Fibroblast of lung (primary cell): ENCODE results near the gene PRKAR1B. TPM values are rescaled to one million over a fixed set of nuclear protein-coding genes. Genes with fewer than 3 reads are reported as not detected.

ENCODE experiments used
- DNase-seq, 2 donors: peaks; one replicate each; pipeline versions ENCODE4 v3.0.0 to v3.0.0-alpha.2; 2010; ENCODE audit warnings: low read depth in 2 of 2
- H2AFZ ChIP-seq: 2 replicates; pipeline ENCODE4 v1.5.1; 2012; ENCODE audit warnings: low read length, control low read depth, inconsistent platforms
- H3K27ac ChIP-seq: 2 replicates; pipeline ENCODE4 v1.5.1; 2011; ENCODE audit warnings: low read length, control low read depth; ENCODE audit not compliant: insufficient read depth
- H3K27me3 ChIP-seq: 2 replicates; pipeline ENCODE4 v1.5.1; 2011; ENCODE audit warnings: mild to moderate bottlenecking, low read length; ENCODE audit not compliant: control insufficient read depth, insufficient read depth
- H3K36me3 ChIP-seq: 2 replicates; pipeline ENCODE4 v1.5.1; 2011; ENCODE audit warnings: low read length; ENCODE audit not compliant: control insufficient read depth, insufficient read depth
- H3K4me1 ChIP-seq: 2 replicates; pipeline ENCODE4 v1.5.1; 2011; ENCODE audit warnings: low read length; ENCODE audit not compliant: control insufficient read depth, insufficient read depth; ENCODE audit errors: extremely low read depth
- H3K4me2 ChIP-seq: 2 replicates; pipeline ENCODE4 v1.5.1; 2011; ENCODE audit warnings: low read length, control low read depth; ENCODE audit not compliant: insufficient read depth; ENCODE audit errors: extremely low read depth
- H3K4me3 ChIP-seq, 4 experiments: fragments of 200-600 bp in 1 of 4; sonication (generic) in 1 of 4; replicated peaks in 1 of 4; 2 replicates each; pipeline ENCODE4 v1.5.1; 2011 to 2016; ENCODE audit warnings: low read length in 4 of 4, low read depth in 3 of 4, mild to moderate bottlenecking in 3 of 4, control low read depth in 2 of 4, inconsistent platforms in 1 of 4, mixed read lengths in 1 of 4; ENCODE audit not compliant: insufficient read depth in 1 of 4; ENCODE audit errors: control extremely low read depth in 1 of 4
- H3K79me2 ChIP-seq: 2 replicates; pipeline ENCODE4 v1.5.1; 2012; ENCODE audit warnings: mild to moderate bottlenecking, low read length, inconsistent platforms; ENCODE audit not compliant: control insufficient read depth, insufficient read depth
- H3K9ac ChIP-seq: 2 replicates; pipeline ENCODE4 v1.5.1; 2011; ENCODE audit warnings: mild to moderate bottlenecking, low read length, control low read depth; ENCODE audit not compliant: insufficient read depth
- H3K9me3 ChIP-seq: 2 replicates; pipeline ENCODE4 v1.5.1; 2012; ENCODE audit warnings: low read depth, low read length; ENCODE audit not compliant: control insufficient read depth, insufficient read depth
- H4K20me1 ChIP-seq: 2 replicates; pipeline ENCODE4 v1.5.1; 2011; ENCODE audit warnings: low read length; ENCODE audit not compliant: control insufficient read depth, insufficient read depth; ENCODE audit errors: extremely low read depth
- EZH2 ChIP-seq: IDR thresholded peaks from 2 replicates; pipeline ENCODE4 v1.5.1; 2012; ENCODE audit warnings: low read length, control low read depth, mild to moderate bottlenecking; ENCODE audit errors: missing control alignments
- polyA plus RNA-seq, 2 donors: library from polyadenylated mRNA; depleted of rRNA in 1 of 2; stranded (reverse) in 1 of 2; unstranded in 1 of 2; fragments of >200 nt; gene quantifications; 2 replicates each; pipeline ENCODE4 v1.2.1, GENCODE V29; 2011 to 2012; ENCODE audit warnings: missing spikeins in 1 of 2
- total RNA-seq: library from RNA; depleted of rRNA; stranded (reverse); fragments of >200 nt; gene quantifications from 2 replicates; pipeline ENCODE4 v1.2.1, GENCODE V29; 2014
- TF ChIP-seq, protein P1 (sequence below), 2 donors: IDR thresholded peaks in 1 of 2; conservative IDR thresholded peaks in 1 of 2; 1 replicate in 1 of 2; 2 replicates in 1 of 2; pipeline ENCODE4 v1.5.1; 2011 to 2012; ENCODE audit warnings: low read length in 2 of 2, control low read depth in 1 of 2, inconsistent platforms in 1 of 2, low read depth in 1 of 2, mild to moderate bottlenecking in 1 of 2

PRKAR1B gene
- total and polyA plus RNA-seq, 2 donors (not counting 1 experiment from before 2014, with no cell fraction given) = 12.7 to 14.5 TPM

DNA sequence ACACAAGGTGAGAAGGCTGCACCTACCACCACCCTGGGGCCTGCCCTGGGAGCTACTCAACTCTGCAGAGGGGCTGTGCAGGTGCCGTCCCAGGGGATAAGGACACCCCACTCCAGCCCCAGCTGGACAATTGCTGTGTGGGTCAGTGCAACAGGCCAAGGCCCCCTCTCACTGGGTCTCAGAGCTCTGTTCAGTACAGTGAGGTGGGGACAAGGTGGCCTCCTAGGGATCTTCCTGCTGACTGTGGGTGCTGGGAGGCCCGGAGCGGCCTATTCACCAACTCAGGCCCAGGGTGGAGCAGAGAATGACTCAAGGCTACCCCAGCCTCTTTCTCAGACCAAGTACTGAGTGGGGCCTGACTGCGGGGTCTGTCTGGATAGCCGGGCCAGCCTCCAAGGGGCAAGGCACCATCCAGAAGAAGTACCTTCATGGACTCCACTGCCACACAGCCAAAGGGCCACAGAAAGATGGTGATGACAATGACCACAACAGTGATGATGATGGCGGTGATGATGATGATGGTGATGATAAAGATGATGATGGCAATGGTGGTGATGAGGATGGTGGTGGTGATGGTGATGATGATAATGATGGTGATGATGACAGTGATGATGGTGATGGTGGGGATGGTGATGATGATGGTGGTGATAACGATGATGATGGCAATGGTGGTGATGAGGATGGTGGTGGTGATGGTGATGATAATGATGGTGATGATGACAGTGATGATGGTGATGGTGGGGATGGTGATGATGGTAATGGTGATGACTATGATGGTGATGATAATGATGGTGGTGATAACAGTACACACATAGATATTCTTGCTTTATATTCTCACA lies 60.4 kb downstream of the PRKAR1B start:
- no peaks in the 10 kb centered on the region for H3K9me3 ChIP-seq
- no peak overlapping the region for H3K9ac ChIP-seq
- no peaks in the 10 kb centered on the region for H3K79me2 ChIP-seq
- H2AFZ ChIP-seq = no peak overlapping the region
- H4K20me1 ChIP-seq = no peaks in the 10 kb centered on the region
- no peak overlapping the region for H3K4me2 ChIP-seq
- no peak overlapping the region for H3K4me3 ChIP-seq
- no peak for TF ChIP-seq EZH2
- TF ChIP-seq, protein P1, sequence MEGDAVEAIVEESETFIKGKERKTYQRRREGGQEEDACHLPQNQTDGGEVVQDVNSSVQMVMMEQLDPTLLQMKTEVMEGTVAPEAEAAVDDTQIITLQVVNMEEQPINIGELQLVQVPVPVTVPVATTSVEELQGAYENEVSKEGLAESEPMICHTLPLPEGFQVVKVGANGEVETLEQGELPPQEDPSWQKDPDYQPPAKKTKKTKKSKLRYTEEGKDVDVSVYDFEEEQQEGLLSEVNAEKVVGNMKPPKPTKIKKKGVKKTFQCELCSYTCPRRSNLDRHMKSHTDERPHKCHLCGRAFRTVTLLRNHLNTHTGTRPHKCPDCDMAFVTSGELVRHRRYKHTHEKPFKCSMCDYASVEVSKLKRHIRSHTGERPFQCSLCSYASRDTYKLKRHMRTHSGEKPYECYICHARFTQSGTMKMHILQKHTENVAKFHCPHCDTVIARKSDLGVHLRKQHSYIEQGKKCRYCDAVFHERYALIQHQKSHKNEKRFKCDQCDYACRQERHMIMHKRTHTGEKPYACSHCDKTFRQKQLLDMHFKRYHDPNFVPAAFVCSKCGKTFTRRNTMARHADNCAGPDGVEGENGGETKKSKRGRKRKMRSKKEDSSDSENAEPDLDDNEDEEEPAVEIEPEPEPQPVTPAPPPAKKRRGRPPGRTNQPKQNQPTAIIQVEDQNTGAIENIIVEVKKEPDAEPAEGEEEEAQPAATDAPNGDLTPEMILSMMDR (conservative IDR thresholded peaks at IDR 0.05 in 1 of 2, IDR thresholded peaks at IDR 0.05 in 1 of 2; ENCODE audit: low read depth in 1 of 2, low read length in 2 of 2) = no peak
- no peaks in the 10 kb centered on the region for H3K27me3 ChIP-seq
- H3K4me1 ChIP-seq = peaks cover 9% of the 10 kb centered on the region
- DNase-seq = no peak
- no peaks in the 10 kb centered on the region for H3K36me3 ChIP-seq
- no peak overlapping the region for H3K27ac ChIP-seq

DNA sequence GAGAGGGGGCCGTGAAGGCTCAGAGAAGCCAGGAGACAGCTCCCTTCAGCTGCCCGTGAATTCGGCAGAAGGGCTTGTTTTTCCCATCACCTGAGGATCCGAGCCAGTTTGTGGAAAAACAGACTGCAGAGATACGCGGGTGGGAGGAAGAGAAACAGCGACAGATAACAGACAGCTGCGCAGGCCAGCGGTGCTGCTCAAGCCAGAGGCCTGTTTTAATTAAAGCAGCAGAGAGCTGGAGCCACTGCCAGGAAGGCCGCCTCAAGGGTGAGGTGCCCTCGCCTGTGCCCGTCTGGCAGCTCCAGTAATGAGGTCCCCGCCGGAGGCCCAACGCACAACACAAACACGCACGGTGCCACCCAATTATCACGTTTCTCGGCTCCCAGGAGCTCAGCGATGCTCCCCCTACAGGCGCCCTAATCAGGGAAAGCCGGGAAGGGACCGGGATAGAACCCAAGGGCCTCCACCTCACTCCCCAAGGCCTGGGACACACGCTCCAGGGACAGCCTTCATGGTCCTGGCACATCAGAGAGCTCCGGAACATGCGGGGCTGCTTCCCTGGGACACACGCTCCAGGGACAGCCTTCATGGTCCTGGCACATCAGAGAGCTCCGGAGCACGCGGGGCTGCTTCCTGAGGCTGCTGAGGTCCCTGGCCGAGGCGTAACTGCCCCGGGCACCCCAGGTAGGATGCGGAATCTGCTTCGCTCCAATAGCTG lies 61.2 kb downstream of the PRKAR1B start:
- H3K36me3 ChIP-seq = no peaks in the 10 kb centered on the region
- H3K4me1 ChIP-seq = peaks cover 9% of the 10 kb centered on the region
- no peaks in the 10 kb centered on the region for H4K20me1 ChIP-seq
- H3K9me3 ChIP-seq = no peaks in the 10 kb centered on the region
- DNase-seq = no peak
- H3K27ac ChIP-seq = no peak overlapping the region
- H3K4me3 ChIP-seq = no peak overlapping the region
- peak overlapping the region; percentile 82 for H3K4me2 ChIP-seq
- no peak overlapping the region for H3K9ac ChIP-seq
- no peaks in the 10 kb centered on the region for H3K27me3 ChIP-seq
- TF ChIP-seq, protein P1 (conservative IDR thresholded peaks at IDR 0.05 in 1 of 2, IDR thresholded peaks at IDR 0.05 in 1 of 2; ENCODE audit: low read depth in 1 of 2, low read length in 2 of 2) = peak; percentile 26 to 35
- no peak for TF ChIP-seq EZH2
- peak overlapping the region; percentile 51 for H2AFZ ChIP-seq
- H3K79me2 ChIP-seq = no peaks in the 10 kb centered on the region

DNA sequence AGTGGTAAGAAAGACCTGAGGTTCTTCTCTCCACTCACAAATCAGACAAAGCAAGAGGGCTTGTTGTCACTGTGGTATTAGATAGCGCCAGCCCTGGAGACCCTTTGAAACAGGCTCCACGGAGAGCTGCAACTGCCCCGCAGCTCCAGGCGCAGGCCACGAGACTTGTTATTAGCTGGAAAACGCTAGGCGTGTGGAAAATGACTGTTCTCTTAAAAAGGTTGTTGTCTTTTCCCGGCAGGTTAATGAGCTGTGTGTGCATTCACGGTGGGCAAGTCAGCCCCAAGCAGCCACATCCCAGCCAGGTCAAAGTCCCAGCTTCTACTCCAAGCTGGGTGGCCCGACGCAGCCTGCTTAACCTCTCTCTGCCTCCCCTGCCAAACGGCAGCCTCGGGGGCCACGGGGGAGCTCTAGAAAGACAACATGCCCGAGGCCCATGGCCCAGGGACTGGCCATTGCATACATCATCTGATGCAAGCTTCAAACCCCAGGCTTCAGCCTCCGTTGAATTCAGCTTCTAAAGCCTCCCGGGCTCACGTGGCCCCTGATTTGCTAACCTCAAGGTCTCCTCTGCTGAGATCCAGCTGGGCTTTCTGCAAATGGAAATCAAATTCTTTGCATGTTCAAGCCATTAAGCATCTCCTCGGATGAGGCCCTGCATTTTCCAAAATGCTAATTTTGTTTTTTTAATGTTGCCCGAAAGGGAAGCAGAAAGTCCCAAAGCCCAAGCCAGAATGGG lies 61.9 kb downstream of the PRKAR1B start:
- Histone ChIP-seq H3K9ac (no peak overlapping the region), H4K20me1 (no peaks in the 10 kb centered on the region), H3K36me3 (no peaks in the 10 kb centered on the region), H3K4me2 (peak overlapping the region; percentile 82), H3K79me2 (no peaks in the 10 kb centered on the region), H3K27ac (no peak overlapping the region), H3K4me3 (no peak overlapping the region), H3K27me3 (no peaks in the 10 kb centered on the region), H3K4me1 (peaks cover 9% of the 10 kb centered on the region), H3K9me3 (no peaks in the 10 kb centered on the region), H2AFZ (peak overlapping the region; percentile 51)
- TF ChIP-seq, protein P1 (conservative IDR thresholded peaks at IDR 0.05 in 1 of 2, IDR thresholded peaks at IDR 0.05 in 1 of 2; ENCODE audit: low read depth in 1 of 2, low read length in 2 of 2) = no peak
- TF ChIP-seq EZH2 = no peak
- peak; percentile 65 to 66 for DNase-seq
